ENCODE results near the gene OOSP1.

Gene OOSP1

GRCh38 chr11:59999691-60000090, 61.5 kb downstream of the OOSP1 start:
- TF ChIP-seq ZFX (IDR thresholded peaks at IDR 0.05), result no peak
- TF ChIP-seq CTCF (conservative IDR thresholded peaks at IDR 0.05), result no peak
- H3K27ac ChIP-seq, result no peak overlapping the region

GRCh38 chr11:60003729-60004128, 65.5 kb downstream of the OOSP1 start:
- TF ChIP-seq ZFX (IDR thresholded peaks at IDR 0.05), result no peak
- TF ChIP-seq CTCF (conservative IDR thresholded peaks at IDR 0.05), result no peak
- no peak overlapping the region for H3K27ac ChIP-seq

GRCh38 chr11:60005360-60005759, 67.1 kb downstream of the OOSP1 start:
- TF ChIP-seq CTCF (conservative IDR thresholded peaks at IDR 0.05) (no peak), ZFX (IDR thresholded peaks at IDR 0.05) (no peak)
- H3K27ac ChIP-seq, result no peak overlapping the region

Data from C4-2B (cell line).